Measurements from ENCODE around the gene MYZAP. TPM values are rescaled to one million over a fixed set of nuclear protein-coding genes. Genes with fewer than 3 reads are reported as not detected.

The MYZAP gene
- total RNA-seq, 1 experiment from 2014 or later: 6.4 TPM

GRCh38 chr15:57559875-57560274 is 31.8 kb upstream of the MYZAP start:
- peaks cover 9% of the 10 kb centered on the region for H3K9me3 Mint-ChIP-seq (ENCODE audit: unreplicated experiment)
- no peaks in the 10 kb centered on the region for H3K36me3 Mint-ChIP-seq (ENCODE audit: insufficient read depth, unreplicated experiment)
- peaks cover 18% of the 10 kb centered on the region for H3K4me1 Mint-ChIP-seq (ENCODE audit: low read depth, unreplicated experiment)
- POLR2A ChIA-PET: interaction anchor here (0.6 to 1.3 kb wide), 2 partner anchors 114 to 147 kb away, joined by 4 read pairs; no protein-coding TSS in a partner anchor
- no peaks in the 10 kb centered on the region for H3K27me3 Mint-ChIP-seq (ENCODE audit: insufficient read depth, unreplicated experiment)
- peak; percentile 88 for DNase-seq
- no peaks in the 10 kb centered on the region for H3K36me3 ChIP-seq (ENCODE audit: control insufficient read depth, insufficient read depth, low read length)
- H3K4me3 Mint-ChIP-seq (ENCODE audit: unreplicated experiment): peak overlapping the region; percentile 6
- H3K4me1 ChIP-seq: peaks cover 15% of the 10 kb centered on the region
- H3K9me3 ChIP-seq: no peaks in the 10 kb centered on the region
- no TSS peak for BruUV-seq (replicated peaks)
- no peak overlapping the region for H3K4me3 ChIP-seq (ENCODE audit: low read depth, low read length)
- H3K27me3 ChIP-seq (replicated peaks; ENCODE audit: control insufficient read depth, insufficient read depth, low read length): no peaks in the 10 kb centered on the region
- intact Hi-C loops (cut with micrococcal nuclease; ENCODE audit: unreplicated experiment): loop anchor here (1.0 to 10.0 kb wide), 4 partner anchors 31 to 301 kb away; partner anchors contain the start of gene MYZAP
- TF ChIP-seq CTCF (IDR thresholded peaks at IDR 0.05; ENCODE audit: insufficient read depth in 1 of 2, low read depth in 1 of 2, low read length in 1 of 2, severe bottlenecking in 1 of 2, unreplicated experiment in 1 of 2): peak; percentile 79 to 88
- H3K27ac Mint-ChIP-seq (ENCODE audit: unreplicated experiment): peak overlapping the region; percentile 75
- CTCF ChIA-PET: interaction anchor here (0.5 to 1.5 kb wide), 17 partner anchors 8 to 224 kb away, joined by 3 to 13 read pairs (median 4); partner anchors contain the start of gene POLR2M

- peaks cover 7% of the 10 kb centered on the region for H3K4me1 Mint-ChIP-seq (ENCODE audit: low read depth, unreplicated experiment)
- peak; percentile 81 to 85 for TF ChIP-seq CTCF (IDR thresholded peaks at IDR 0.05; ENCODE audit: insufficient read depth in 1 of 2, low read depth in 1 of 2, low read length in 1 of 2, severe bottlenecking in 1 of 2, unreplicated experiment in 1 of 2)
- ChIA-PET CTCF (interaction anchor here (0.7 to 1.5 kb wide), 6 partner anchors 9 to 249 kb away, joined by 3 to 7 read pairs (median 5); no protein-coding TSS in a partner anchor), POLR2A (no interaction called here)
- intact Hi-C loops (cut with micrococcal nuclease; ENCODE audit: unreplicated experiment): loop anchor here (1.0 to 10.0 kb wide), 4 partner anchors 51 to 174 kb away; no protein-coding TSS in a partner anchor
- no peak overlapping the region for H3K4me3 Mint-ChIP-seq (ENCODE audit: unreplicated experiment)
- no peaks in the 10 kb centered on the region for H3K9me3 ChIP-seq
- H3K9me3 Mint-ChIP-seq (ENCODE audit: unreplicated experiment): peaks cover 9% of the 10 kb centered on the region
- H3K27ac Mint-ChIP-seq (ENCODE audit: unreplicated experiment): no peak overlapping the region
- no peaks in the 10 kb centered on the region for H3K36me3 Mint-ChIP-seq (ENCODE audit: insufficient read depth, unreplicated experiment)
- no peaks in the 10 kb centered on the region for H3K36me3 ChIP-seq (ENCODE audit: control insufficient read depth, insufficient read depth, low read length)
- DNase-seq: peak; percentile 68 to 81
- no peaks in the 10 kb centered on the region for H3K27me3 Mint-ChIP-seq (ENCODE audit: insufficient read depth, unreplicated experiment)
- no TSS peak for BruUV-seq (replicated peaks)
- H3K4me3 ChIP-seq (ENCODE audit: low read depth, low read length): no peak overlapping the region
- no peaks in the 10 kb centered on the region for H3K27me3 ChIP-seq (replicated peaks; ENCODE audit: control insufficient read depth, insufficient read depth, low read length)
- peaks cover 11% of the 10 kb centered on the region for H3K4me1 ChIP-seq
Observed at GRCh38 chr15:57561041-57561711, 30.5 kb upstream of the MYZAP start.

- H3K36me3 Mint-ChIP-seq (ENCODE audit: insufficient read depth, unreplicated experiment): no peaks in the 10 kb centered on the region
- H3K27ac Mint-ChIP-seq (ENCODE audit: unreplicated experiment): no peak overlapping the region
- H3K9me3 Mint-ChIP-seq (ENCODE audit: unreplicated experiment): peaks cover 9% of the 10 kb centered on the region
- DNase-seq: no peak
- H3K4me1 Mint-ChIP-seq (ENCODE audit: low read depth, unreplicated experiment): peaks cover 7% of the 10 kb centered on the region
- no TSS peak for BruUV-seq (replicated peaks)
- TF ChIP-seq CTCF (IDR thresholded peaks at IDR 0.05; ENCODE audit: insufficient read depth in 1 of 2, low read depth in 1 of 2, low read length in 1 of 2, severe bottlenecking in 1 of 2, unreplicated experiment in 1 of 2): no peak
- CTCF ChIA-PET: no interaction called here
- no peaks in the 10 kb centered on the region for H3K27me3 Mint-ChIP-seq (ENCODE audit: insufficient read depth, unreplicated experiment)
- no peak overlapping the region for H3K4me3 ChIP-seq (ENCODE audit: low read depth, low read length)
- H3K4me3 Mint-ChIP-seq (ENCODE audit: unreplicated experiment): no peak overlapping the region
- POLR2A ChIA-PET: no interaction called here
- no peaks in the 10 kb centered on the region for H3K9me3 ChIP-seq
- intact Hi-C loops (cut with micrococcal nuclease; ENCODE audit: unreplicated experiment): loop anchor here (5.0 to 10.0 kb wide), 2 partner anchors 95 to 173 kb away; no protein-coding TSS in a partner anchor
- peaks cover 11% of the 10 kb centered on the region for H3K4me1 ChIP-seq
- H3K27me3 ChIP-seq (replicated peaks; ENCODE audit: control insufficient read depth, insufficient read depth, low read length): no peaks in the 10 kb centered on the region
- H3K36me3 ChIP-seq (ENCODE audit: control insufficient read depth, insufficient read depth, low read length): no peaks in the 10 kb centered on the region
Observed at GRCh38 chr15:57562196-57562769, 29.4 kb upstream of the MYZAP start.
